Vagina (tissue), 2 donors: ENCODE data around the gene NLGN1. TPM values are rescaled to one million over a fixed set of nuclear protein-coding genes. Genes with fewer than 3 reads are reported as not detected.

Experiments
- DNase-seq, 2 donors: peaks; one replicate each; pipeline ENCODE4 v3.0.0-alpha.2; 2017; ENCODE audit errors: extremely low spot score in 2 of 2
- H3K27ac ChIP-seq: fragments of 200-600 bp; sonication (generic); one replicate; pipeline ENCODE4 v1.5.1; 2019
- H3K27me3 ChIP-seq: fragments of 200-600 bp; sonication (generic); one replicate; pipeline ENCODE4 v1.5.1; 2019
- H3K36me3 ChIP-seq, 2 donors: fragments of 200-600 bp; sonication (generic); one replicate each; pipeline ENCODE4 v1.5.1; 2017 to 2019
- H3K4me1 ChIP-seq: fragments of 200-600 bp; sonication (generic); one replicate; pipeline ENCODE4 v1.5.1; 2019
- H3K4me3 ChIP-seq, 2 donors: fragments of 200-600 bp; sonication (generic); 1 replicate in 1 of 2; 2 replicates in 1 of 2; pipeline ENCODE4 v1.5.1; 2016 to 2019
- H3K9me3 ChIP-seq: fragments of 200-600 bp; sonication (generic); one replicate; pipeline ENCODE4 v1.5.1; 2019
- CTCF ChIP-seq, 3 experiments: fragments of 450-650 bp in 2 of 3; fragments of 200-600 bp in 1 of 3; sonication (generic) in 1 of 3; IDR thresholded peaks; one replicate each; pipeline ENCODE4 v1.5.1; 2017 to 2019; ENCODE audit warnings: antibody characterized with exemption in 3 of 3, mild to moderate bottlenecking in 2 of 3, moderate library complexity in 2 of 3
- POLR2A ChIP-seq, 2 donors: fragments of 450-650 bp; IDR thresholded peaks; one replicate each; pipeline ENCODE4 v1.6.1; 2017; ENCODE audit warnings: antibody characterized with exemption in 2 of 2, mild to moderate bottlenecking in 2 of 2, moderate library complexity in 2 of 2
- POLR2AphosphoS5 ChIP-seq, 2 donors: sonication (generic); formaldehyde crosslinking; IDR thresholded peaks; one replicate each; pipeline ENCODE4 v1.9.0; 2017; ENCODE audit warnings: antibody characterized with exemption in 2 of 2, mild to moderate bottlenecking in 2 of 2, low read depth in 1 of 2; ENCODE audit not compliant: insufficient read depth in 1 of 2
- intact Hi-C: fragments of 100-400 bp; cut with DNase I; formaldehyde crosslinking; loops from one replicate; pipeline ENCODE4 v1.15.1; 2023
- total RNA-seq: library from RNA; depleted of rRNA; stranded (reverse); fragments of >200 nt; gene quantifications from one replicate; pipeline ENCODE4 v1.2.3, GENCODE V29; 2016

Gene NLGN1
- total RNA-seq, 1 donor from 2014 or later: 4.7 TPM

GRCh38 chr3:173912126-173912525 lies 514.6 kb downstream of the NLGN1 start:
- no peaks in the 10 kb centered on the region for H3K27me3 ChIP-seq
- no peaks in the 10 kb centered on the region for H3K4me1 ChIP-seq
- intact Hi-C loops: no loop called here
- no peak overlapping the region for H3K27ac ChIP-seq
- no peak overlapping the region for H3K4me3 ChIP-seq
- TF ChIP-seq POLR2A (IDR thresholded peaks at IDR 0.05) (no peak), CTCF (IDR thresholded peaks at IDR 0.05) (no peak), POLR2AphosphoS5 (IDR thresholded peaks at IDR 0.05; ENCODE audit: insufficient read depth in 1 of 2, low read depth in 1 of 2) (no peak)
- no peaks in the 10 kb centered on the region for H3K36me3 ChIP-seq
- no peak for DNase-seq
- no peaks in the 10 kb centered on the region for H3K9me3 ChIP-seq

- H3K27ac ChIP-seq: no peak overlapping the region
- H3K4me1 ChIP-seq: no peaks in the 10 kb centered on the region
- H3K4me3 ChIP-seq: no peak overlapping the region
- intact Hi-C loops: no loop called here
- H3K27me3 ChIP-seq: no peaks in the 10 kb centered on the region
- H3K36me3 ChIP-seq: no peaks in the 10 kb centered on the region
- TF ChIP-seq POLR2AphosphoS5 (IDR thresholded peaks at IDR 0.05; ENCODE audit: insufficient read depth in 1 of 2, low read depth in 1 of 2): no peak
- TF ChIP-seq POLR2A (IDR thresholded peaks at IDR 0.05): no peak
- no peak for TF ChIP-seq CTCF (IDR thresholded peaks at IDR 0.05)
- no peak for DNase-seq
- no peaks in the 10 kb centered on the region for H3K9me3 ChIP-seq
These were observed 515.9 kb downstream of the NLGN1 start for GRCh38 chr3:173913397-173913796.

GRCh38 chr3:173913974-173914421 lies 516.5 kb downstream of the NLGN1 start:
- Histone ChIP-seq H3K27ac (no peak overlapping the region), H3K4me3 (no peak overlapping the region), H3K4me1 (no peaks in the 10 kb centered on the region), H3K27me3 (no peaks in the 10 kb centered on the region), H3K36me3 (no peaks in the 10 kb centered on the region), H3K9me3 (no peaks in the 10 kb centered on the region)
- TF ChIP-seq POLR2AphosphoS5 (IDR thresholded peaks at IDR 0.05; ENCODE audit: insufficient read depth in 1 of 2, low read depth in 1 of 2): no peak
- no peak for TF ChIP-seq POLR2A (IDR thresholded peaks at IDR 0.05)
- TF ChIP-seq CTCF (IDR thresholded peaks at IDR 0.05): no peak
- DNase-seq: no peak
- intact Hi-C loops: no loop called here

GRCh38 chr3:173916799-173917198 lies 519.3 kb downstream of the NLGN1 start:
- TF ChIP-seq CTCF (IDR thresholded peaks at IDR 0.05): no peak
- TF ChIP-seq POLR2A (IDR thresholded peaks at IDR 0.05): no peak
- TF ChIP-seq POLR2AphosphoS5 (IDR thresholded peaks at IDR 0.05; ENCODE audit: insufficient read depth in 1 of 2, low read depth in 1 of 2): no peak
- Histone ChIP-seq H3K4me1 (no peaks in the 10 kb centered on the region), H3K27me3 (no peaks in the 10 kb centered on the region), H3K36me3 (no peaks in the 10 kb centered on the region), H3K27ac (no peak overlapping the region), H3K9me3 (no peaks in the 10 kb centered on the region), H3K4me3 (no peak overlapping the region)
- intact Hi-C loops: no loop called here
- DNase-seq: no peak

GRCh38 chr3:173920386-173920785 lies 522.8 kb downstream of the NLGN1 start:
- Histone ChIP-seq H3K27me3 (no peaks in the 10 kb centered on the region), H3K4me1 (no peaks in the 10 kb centered on the region), H3K36me3 (no peaks in the 10 kb centered on the region), H3K27ac (no peak overlapping the region), H3K4me3 (no peak overlapping the region), H3K9me3 (no peaks in the 10 kb centered on the region)
- intact Hi-C loops: no loop called here
- TF ChIP-seq POLR2AphosphoS5 (IDR thresholded peaks at IDR 0.05; ENCODE audit: insufficient read depth in 1 of 2, low read depth in 1 of 2) (no peak), CTCF (IDR thresholded peaks at IDR 0.05) (no peak), POLR2A (IDR thresholded peaks at IDR 0.05) (no peak)
- DNase-seq: no peak
